Testis (tissue), 3 donors: ENCODE data around the gene PIP4K2A. TPM values are rescaled to one million over a fixed set of nuclear protein-coding genes. Genes with fewer than 3 reads are reported as not detected.

Source experiments
- DNase-seq: peaks from one replicate; pipeline ENCODE4 v3.0.0-alpha.2; 2019
- H3K27ac ChIP-seq, 2 donors: fragments of 200-600 bp; sonication (generic); one replicate each; pipeline ENCODE4 v1.5.1; 2019
- H3K27me3 ChIP-seq: fragments of 200-600 bp; sonication (generic); one replicate; pipeline ENCODE4 v1.5.1; 2019
- H3K36me3 ChIP-seq: fragments of 200-600 bp; sonication (generic); one replicate; pipeline ENCODE4 v1.5.1; 2017; ENCODE audit warnings: low read depth; ENCODE audit errors: missing control alignments
- H3K4me1 ChIP-seq: fragments of 200-600 bp; sonication (generic); one replicate; pipeline ENCODE4 v1.5.1; 2019
- H3K4me3 ChIP-seq, 2 donors: fragments of 200-600 bp; sonication (generic); one replicate each; pipeline ENCODE4 v1.5.1; 2017 to 2019
- H3K9me3 ChIP-seq: fragments of 200-600 bp; sonication (generic); one replicate; pipeline ENCODE4 v1.5.1; 2017
- CTCF ChIP-seq, 3 experiments: fragments of 450-650 bp in 2 of 3; fragments of 200-600 bp in 1 of 3; sonication (generic) in 1 of 3; IDR thresholded peaks; one replicate each; pipeline ENCODE4 v1.5.1; 2016 to 2019; ENCODE audit warnings: antibody characterized with exemption in 3 of 3, mild to moderate bottlenecking in 2 of 3, moderate library complexity in 1 of 3
- POLR2A ChIP-seq: fragments of 450-650 bp; IDR thresholded peaks from one replicate; pipeline ENCODE4 v1.6.1; 2017; ENCODE audit warnings: antibody characterized with exemption, mild to moderate bottlenecking, moderate library complexity
- WGBS, 2 donors: methylation state at CpG; one replicate each; pipeline ENCODE4 v1.1.5; 2018; 5-methylcytosine and 5-hydroxymethylcytosine counted together
- intact Hi-C: fragments of 100-400 bp; cut with DNase I; formaldehyde crosslinking; loops from one replicate; pipeline ENCODE4 v1.15.1; 2023; ENCODE audit warnings: low total_unique reads
- polyA plus RNA-seq: library from polyadenylated mRNA; stranded (reverse); fragments of 350-450 nt; fragmentation: Illumina TruSeq; extraction: RNeasy Lipid Tissue Mini Kit (QIAGEN cat#74804); gene quantifications from one replicate; pipeline ENCODE4 v1.2.3, GENCODE V29; 2014; ENCODE audit warnings: low read depth, low replicate concordance; ENCODE audit not compliant: insufficient read depth
- total RNA-seq, 2 donors: library from RNA; depleted of rRNA; stranded (reverse); fragments of >200 nt; gene quantifications; one replicate each; pipeline ENCODE4 v1.2.3, GENCODE V29; 2016

Gene PIP4K2A
- total and polyA plus RNA-seq, 3 donors from 2014 or later: 12.6 to 26.0 (median 15.8) TPM

- 94 to 96% methylated on average over 6 to 7 of the region's 7 CpGs for WGBS, 2 donors
- Histone ChIP-seq H3K9me3 (no peaks in the 10 kb centered on the region), H3K36me3 (no peaks in the 10 kb centered on the region), H3K4me1 (no peaks in the 10 kb centered on the region), H3K27ac (no peak overlapping the region), H3K27me3 (no peaks in the 10 kb centered on the region), H3K4me3 (no peak overlapping the region)
- intact Hi-C loops: no loop called here
- no peak for TF ChIP-seq CTCF (IDR thresholded peaks at IDR 0.05)
- TF ChIP-seq POLR2A: no peak
- no peak for DNase-seq
Measured at GRCh38 chr10:22658745-22659410, 55.5 kb downstream of the PIP4K2A start.

- H3K4me1 ChIP-seq: no peaks in the 10 kb centered on the region
- no peak overlapping the region for H3K27ac ChIP-seq
- TF ChIP-seq CTCF (IDR thresholded peaks at IDR 0.05): no peak
- no peak for TF ChIP-seq POLR2A
- DNase-seq: no peak
- H3K27me3 ChIP-seq: no peaks in the 10 kb centered on the region
- H3K9me3 ChIP-seq: no peaks in the 10 kb centered on the region
- no peaks in the 10 kb centered on the region for H3K36me3 ChIP-seq
- intact Hi-C loops: no loop called here
- H3K4me3 ChIP-seq: no peak overlapping the region
- WGBS, 2 donors: 71 to 85% methylated on average over 5 of the region's 5 CpGs
Measured at GRCh38 chr10:22657566-22658225, 56.7 kb downstream of the PIP4K2A start.

- Histone ChIP-seq H3K27ac (no peak overlapping the region), H3K9me3 (no peaks in the 10 kb centered on the region), H3K36me3 (no peaks in the 10 kb centered on the region), H3K27me3 (no peaks in the 10 kb centered on the region), H3K4me1 (peaks cover under 1% of the 10 kb centered on the region), H3K4me3 (no peak overlapping the region)
- 51 to 55% methylated on average over 4 of the region's 4 CpGs for WGBS, 2 donors
- DNase-seq: no peak
- TF ChIP-seq POLR2A (no peak), CTCF (IDR thresholded peaks at IDR 0.05) (no peak)
- intact Hi-C loops: no loop called here
Measured at GRCh38 chr10:22657024-22657423, 57.4 kb downstream of the PIP4K2A start.

- H3K9me3 ChIP-seq: no peaks in the 10 kb centered on the region
- intact Hi-C loops: no loop called here
- 90 to 93% methylated on average over 8 of the region's 8 CpGs for WGBS, 2 donors
Measured at GRCh38 chr10:22656036-22656435, 58.3 kb downstream of the PIP4K2A start.

More at GRCh38 chr10:22656036-22656435, 58.3 kb downstream of the PIP4K2A start:
- H3K27ac ChIP-seq: no peak overlapping the region
- no peaks in the 10 kb centered on the region for H3K27me3 ChIP-seq
- no peaks in the 10 kb centered on the region for H3K36me3 ChIP-seq
- TF ChIP-seq POLR2A (no peak), CTCF (IDR thresholded peaks at IDR 0.05) (no peak)
- H3K4me1 ChIP-seq: peaks cover 10% of the 10 kb centered on the region
- no peak overlapping the region for H3K4me3 ChIP-seq
- DNase-seq: no peak
